Measurements from ENCODE around the gene STRN4. TPM values are rescaled to one million over a fixed set of nuclear protein-coding genes. Genes with fewer than 3 reads are reported as not detected.
A peak's percentile ranks its signal among the peaks of the same experiment; 100 is the strongest.
"Not testable (repeated sequence)": the region's sequence is repeated elsewhere in the genome, so short reads cannot be mapped to it uniquely, and the experiment has no call there.

The STRN4 gene
- polyA plus RNA-seq, 1 of the 3 experiments (the other 2 are of a cell fraction) = 92.8 TPM

DNA sequence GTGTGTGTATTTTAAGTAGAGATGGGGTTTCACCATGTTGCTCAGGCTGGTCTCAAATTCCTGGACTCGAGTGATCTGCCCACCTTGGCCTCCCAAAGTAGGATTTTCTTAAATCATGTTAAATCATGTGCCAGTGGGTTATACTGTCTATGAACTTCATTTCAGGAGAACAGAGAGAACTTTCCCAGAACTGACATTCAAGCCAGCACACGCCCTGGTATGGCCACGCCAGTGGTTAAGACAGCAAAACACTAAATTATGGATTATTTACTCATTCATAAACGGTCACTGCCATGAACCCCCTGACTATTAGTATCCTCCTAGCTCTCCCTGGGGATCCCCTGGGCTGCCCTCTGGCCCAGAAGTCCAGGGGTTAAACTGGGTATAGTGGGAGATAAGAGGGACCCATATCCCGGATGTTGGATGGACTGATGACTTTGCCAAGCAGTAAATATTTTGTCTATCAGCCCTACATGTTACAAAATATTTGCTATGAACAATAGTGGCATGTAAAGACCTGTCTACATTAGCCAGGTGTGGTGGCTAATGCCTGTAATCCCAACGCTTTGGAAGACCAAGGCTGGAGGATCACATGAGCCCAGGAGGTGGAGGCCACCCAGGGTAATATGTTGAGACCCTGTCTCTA is 16.1 kb upstream of the STRN4 start:
- ChIA-PET POLR2A (no interaction called here), CTCF (interaction anchor here (1.0 to 2.5 kb wide), 2 partner anchors 33 to 78 kb away, joined by 3 to 10 read pairs; no protein-coding TSS in a partner anchor)
- Histone ChIP-seq H3K79me2 (ENCODE audit: insufficient read depth) (no peaks in the 10 kb centered on the region), H3K36me3 (replicated peaks in 1 of 2; ENCODE audit: control insufficient read depth in 1 of 2, insufficient read depth in 2 of 2, low read length in 1 of 2) (peaks cover 2 to 5% of the 10 kb centered on the region in 2 experiments), H3K27me3 (ENCODE audit: insufficient read depth) (no peaks in the 10 kb centered on the region), H3K9me3 (no peaks in the 10 kb centered on the region), H2AFZ (ENCODE audit: low read depth) (no peak overlapping the region), H3K4me2 (no peak overlapping the region), H3K27ac (ENCODE audit: low read depth in 2 of 2, low read length in 1 of 2) (no peak overlapping the region), H3F3A (replicated peaks; ENCODE audit: insufficient read depth) (peaks cover 7% of the 10 kb centered on the region), H3K9ac (no peak overlapping the region), H3K9me2 (no peaks in the 10 kb centered on the region), H4K20me1 (ENCODE audit: insufficient read depth) (no peaks in the 10 kb centered on the region), H3K4me3 (ENCODE audit: low read depth in 2 of 2, low read length in 1 of 2) (no peak overlapping the region), H3K4me1 (ENCODE audit: control insufficient read depth in 1 of 2, insufficient read depth in 2 of 2, low read depth in 1 of 2, low read length in 1 of 2) (no peaks in the 10 kb centered on the region)
- TF ChIP-seq, protein P1, sequence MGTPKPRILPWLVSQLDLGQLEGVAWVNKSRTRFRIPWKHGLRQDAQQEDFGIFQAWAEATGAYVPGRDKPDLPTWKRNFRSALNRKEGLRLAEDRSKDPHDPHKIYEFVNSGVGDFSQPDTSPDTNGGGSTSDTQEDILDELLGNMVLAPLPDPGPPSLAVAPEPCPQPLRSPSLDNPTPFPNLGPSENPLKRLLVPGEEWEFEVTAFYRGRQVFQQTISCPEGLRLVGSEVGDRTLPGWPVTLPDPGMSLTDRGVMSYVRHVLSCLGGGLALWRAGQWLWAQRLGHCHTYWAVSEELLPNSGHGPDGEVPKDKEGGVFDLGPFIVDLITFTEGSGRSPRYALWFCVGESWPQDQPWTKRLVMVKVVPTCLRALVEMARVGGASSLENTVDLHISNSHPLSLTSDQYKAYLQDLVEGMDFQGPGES (IDR thresholded peaks at IDR 0.05; ENCODE audit: low read depth, low read length) = no peak
- TF ChIP-seq, protein P2, sequence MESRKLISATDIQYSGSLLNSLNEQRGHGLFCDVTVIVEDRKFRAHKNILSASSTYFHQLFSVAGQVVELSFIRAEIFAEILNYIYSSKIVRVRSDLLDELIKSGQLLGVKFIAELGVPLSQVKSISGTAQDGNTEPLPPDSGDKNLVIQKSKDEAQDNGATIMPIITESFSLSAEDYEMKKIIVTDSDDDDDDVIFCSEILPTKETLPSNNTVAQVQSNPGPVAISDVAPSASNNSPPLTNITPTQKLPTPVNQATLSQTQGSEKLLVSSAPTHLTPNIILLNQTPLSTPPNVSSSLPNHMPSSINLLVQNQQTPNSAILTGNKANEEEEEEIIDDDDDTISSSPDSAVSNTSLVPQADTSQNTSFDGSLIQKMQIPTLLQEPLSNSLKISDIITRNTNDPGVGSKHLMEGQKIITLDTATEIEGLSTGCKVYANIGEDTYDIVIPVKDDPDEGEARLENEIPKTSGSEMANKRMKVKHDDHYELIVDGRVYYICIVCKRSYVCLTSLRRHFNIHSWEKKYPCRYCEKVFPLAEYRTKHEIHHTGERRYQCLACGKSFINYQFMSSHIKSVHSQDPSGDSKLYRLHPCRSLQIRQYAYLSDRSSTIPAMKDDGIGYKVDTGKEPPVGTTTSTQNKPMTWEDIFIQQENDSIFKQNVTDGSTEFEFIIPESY (IDR thresholded peaks at IDR 0.05; ENCODE audit: borderline replicate concordance, low read depth) = no peak
- no peak for TF ChIP-seq YY1 (IDR thresholded peaks at IDR 0.05; ENCODE audit: low read depth)
- WGBS (ENCODE audit: low lambda C conversion rate) = 80% methylated on average over 6 of the region's 6 CpGs
- no peak for DNase-seq

DNA sequence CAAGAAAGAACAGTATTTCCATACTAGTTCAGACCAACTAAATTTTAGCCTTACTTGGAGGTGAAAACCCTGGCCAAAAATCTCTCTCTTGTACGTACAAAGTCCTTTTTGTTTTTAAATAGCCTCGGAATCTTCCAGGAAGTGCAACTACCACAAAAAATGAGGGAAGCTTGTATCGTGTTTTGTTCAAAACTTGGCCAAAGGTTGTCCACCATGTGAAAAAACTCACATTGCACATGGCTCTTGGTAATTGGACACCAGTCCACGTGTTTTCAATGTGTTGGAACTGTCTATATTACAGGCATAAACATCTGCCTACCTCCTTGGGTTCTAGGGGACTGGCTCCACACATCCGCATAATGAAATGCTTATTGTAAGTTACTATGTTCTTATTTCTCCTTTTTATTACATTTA is 15.2 kb upstream of the STRN4 start:
- no peak overlapping the region for H3K9ac ChIP-seq
- no peaks in the 10 kb centered on the region for H3K27me3 ChIP-seq (ENCODE audit: insufficient read depth)
- no peaks in the 10 kb centered on the region for H4K20me1 ChIP-seq (ENCODE audit: insufficient read depth)
- no peak overlapping the region for H3K27ac ChIP-seq (ENCODE audit: low read depth in 2 of 2, low read length in 1 of 2)
- peaks cover 7% of the 10 kb centered on the region for H3F3A ChIP-seq (replicated peaks; ENCODE audit: insufficient read depth)
- TF ChIP-seq CHD2 (IDR thresholded peaks at IDR 0.05; ENCODE audit: low read length, partially characterized antibody) (no peak), MEF2A (IDR thresholded peaks at IDR 0.05; ENCODE audit: borderline replicate concordance, low read depth) (no peak), FOXM1 (IDR thresholded peaks at IDR 0.05; ENCODE audit: low read depth) (no peak), FOSL2 (IDR thresholded peaks at IDR 0.05; ENCODE audit: borderline replicate concordance, low read depth) (no peak), SIN3A (IDR thresholded peaks at IDR 0.05; ENCODE audit: borderline replicate concordance, low read depth, low read length) (no peak), JUND (IDR thresholded peaks at IDR 0.05) (no peak), FOXJ3 (CRISPR knock-in tag; IDR thresholded peaks at IDR 0.05) (no peak), GABPA (IDR thresholded peaks at IDR 0.05; ENCODE audit: low read depth) (no peak), YY1 (IDR thresholded peaks at IDR 0.05; ENCODE audit: low read depth) (no peak)
- TF ChIP-seq, protein P1 (IDR thresholded peaks at IDR 0.05; ENCODE audit: low read depth, low read length) = no peak
- ChIA-PET POLR2A (no interaction called here), CTCF (interaction anchor here (1.0 to 2.5 kb wide), 2 partner anchors 32 to 79 kb away, joined by 3 to 10 read pairs; no protein-coding TSS in a partner anchor)
- no peaks in the 10 kb centered on the region for H3K4me1 ChIP-seq (ENCODE audit: control insufficient read depth in 1 of 2, insufficient read depth in 2 of 2, low read depth in 1 of 2, low read length in 1 of 2)
- no peaks in the 10 kb centered on the region for H3K79me2 ChIP-seq (ENCODE audit: insufficient read depth)
- no peak overlapping the region for H3K4me3 ChIP-seq (ENCODE audit: low read depth in 2 of 2, low read length in 1 of 2)
- no peak overlapping the region for H3K4me2 ChIP-seq
- no peaks in the 10 kb centered on the region for H3K9me2 ChIP-seq
- 87% methylated on average over 5 of the region's 5 CpGs for WGBS (ENCODE audit: low lambda C conversion rate)
- DNase-seq = no peak
- H2AFZ ChIP-seq (ENCODE audit: low read depth) = no peak overlapping the region
- no peaks in the 10 kb centered on the region for H3K9me3 ChIP-seq
- peaks cover 2 to 5% of the 10 kb centered on the region in 2 experiments for H3K36me3 ChIP-seq (replicated peaks in 1 of 2; ENCODE audit: control insufficient read depth in 1 of 2, insufficient read depth in 2 of 2, low read length in 1 of 2)

DNA sequence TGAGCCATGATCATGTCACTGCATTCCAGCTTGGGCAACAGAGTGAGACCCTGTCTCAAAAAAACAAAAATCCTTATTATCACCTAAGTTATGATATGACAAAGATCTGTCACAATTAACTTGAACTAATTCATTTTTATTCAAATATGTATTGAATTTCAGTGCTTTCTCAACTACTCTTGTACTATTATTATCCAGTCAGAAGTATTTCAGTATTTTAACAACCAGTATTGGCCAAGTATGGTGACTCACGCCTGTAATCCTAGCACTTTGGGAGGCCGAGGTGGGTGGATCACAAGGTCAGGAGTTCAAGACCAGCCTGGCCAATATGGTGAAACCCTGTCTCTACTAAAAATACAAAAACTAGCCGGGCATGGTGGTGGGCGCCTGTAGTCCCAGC is 14.6 kb upstream of the STRN4 start:
- H3K79me2 ChIP-seq (ENCODE audit: insufficient read depth); H3K27me3 ChIP-seq (ENCODE audit: insufficient read depth); H2AFZ ChIP-seq (ENCODE audit: low read depth); DNase-seq; H3K4me3 ChIP-seq (ENCODE audit: low read depth in 2 of 2, low read length in 1 of 2); POLR2A ChIA-PET; H3F3A ChIP-seq (replicated peaks; ENCODE audit: insufficient read depth); H3K9ac ChIP-seq; H3K4me1 ChIP-seq (ENCODE audit: control insufficient read depth in 1 of 2, insufficient read depth in 2 of 2, low read depth in 1 of 2, low read length in 1 of 2); H3K36me3 ChIP-seq (replicated peaks in 1 of 2; ENCODE audit: control insufficient read depth in 1 of 2, insufficient read depth in 2 of 2, low read length in 1 of 2); H3K9me3 ChIP-seq; H3K4me2 ChIP-seq; H4K20me1 ChIP-seq (ENCODE audit: insufficient read depth); H3K9me2 ChIP-seq: not testable (repeated sequence)
- CTCF ChIA-PET = interaction anchor here (2.5 kb wide), 1 partner anchor 80 kb away, joined by 10 read pairs; no protein-coding TSS in a partner anchor
- 90% methylated on average over 4 of the region's 4 CpGs for WGBS (ENCODE audit: low lambda C conversion rate)
- peak overlapping the region in 1 of 2 experiments; percentile 27; a peak in 1 of 4 replicates for H3K27ac ChIP-seq (ENCODE audit: low read depth in 2 of 2, low read length in 1 of 2)
